COLO829 (cell line): ENCODE measurements around the gene LRMDA.

ENCODE experiments used
- DNase-seq: peaks from one replicate; pipeline ENCODE4 v3.0.0; 2012; ENCODE audit warnings: low spot score

LRMDA gene

DNA sequence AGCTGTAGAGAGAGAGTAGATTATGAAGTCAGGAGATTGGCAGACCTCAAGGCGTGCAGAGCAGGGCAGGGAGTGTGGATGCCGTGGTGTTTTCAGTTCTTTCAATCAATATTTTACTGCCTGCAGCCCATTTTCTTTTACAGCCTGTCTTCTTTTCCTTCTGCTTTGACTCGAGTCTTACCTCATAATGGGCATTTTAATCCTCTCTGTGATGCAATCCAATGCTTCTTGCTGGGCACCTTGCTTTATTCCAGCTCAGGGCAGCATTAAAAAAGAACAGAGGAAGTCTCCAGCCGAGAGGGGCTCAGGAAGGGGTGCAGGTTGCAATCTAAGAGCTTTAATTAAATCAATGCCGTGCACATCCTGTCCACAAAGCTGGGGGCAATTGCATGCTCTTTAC lies 839.0 kb downstream of the LRMDA start:
- DNase-seq: no peak

DNA sequence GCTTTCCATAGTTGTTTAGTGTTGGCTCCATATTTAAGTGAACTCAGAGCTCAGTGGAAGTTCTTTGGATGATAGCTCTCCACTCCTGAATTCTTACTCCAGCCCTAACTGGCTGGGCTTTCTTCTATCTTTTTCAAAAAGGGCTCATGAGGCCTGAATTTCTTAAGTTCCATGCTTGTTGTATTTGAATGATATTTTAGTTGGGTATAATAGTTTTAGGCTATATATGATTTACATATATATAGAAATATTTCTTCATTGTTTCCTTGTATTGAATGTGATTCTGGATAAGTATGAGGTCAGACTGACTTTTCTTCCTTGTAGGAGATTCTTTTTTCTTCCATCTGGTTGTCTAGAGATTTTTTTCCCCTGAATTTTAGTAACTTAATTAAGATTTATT lies 843.5 kb downstream of the LRMDA start:
- DNase-seq: no peak

DNA sequence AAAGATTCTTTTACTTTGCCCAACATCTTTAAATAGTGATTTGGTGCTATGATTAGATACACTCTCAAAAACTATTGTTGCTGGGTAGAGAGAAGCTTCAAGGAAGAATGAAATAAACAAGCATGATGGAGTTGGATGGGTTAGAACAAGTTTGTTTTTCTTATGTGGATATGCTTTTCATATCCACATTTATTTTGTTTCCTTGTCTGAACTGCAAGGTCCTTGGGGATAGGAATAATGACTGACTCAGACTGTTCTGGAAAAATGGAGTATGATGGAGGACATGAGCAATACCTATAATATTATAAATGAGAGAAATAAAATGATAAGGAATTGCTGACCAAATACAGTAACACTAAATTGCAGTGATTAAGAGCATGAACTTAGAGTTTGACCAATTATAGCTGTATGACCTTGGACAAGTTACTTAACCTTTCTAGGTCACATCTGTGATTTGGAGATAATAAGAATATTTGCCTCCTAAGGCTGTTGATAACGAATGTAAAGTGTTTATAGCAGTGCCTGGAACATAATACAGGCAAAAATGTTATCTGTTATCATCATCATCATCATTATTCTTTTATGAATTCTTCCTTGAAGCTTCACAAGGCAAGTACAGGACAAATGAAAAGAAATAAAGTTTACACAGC lies 847.5 kb downstream of the LRMDA start:
- no peak for DNase-seq

DNA sequence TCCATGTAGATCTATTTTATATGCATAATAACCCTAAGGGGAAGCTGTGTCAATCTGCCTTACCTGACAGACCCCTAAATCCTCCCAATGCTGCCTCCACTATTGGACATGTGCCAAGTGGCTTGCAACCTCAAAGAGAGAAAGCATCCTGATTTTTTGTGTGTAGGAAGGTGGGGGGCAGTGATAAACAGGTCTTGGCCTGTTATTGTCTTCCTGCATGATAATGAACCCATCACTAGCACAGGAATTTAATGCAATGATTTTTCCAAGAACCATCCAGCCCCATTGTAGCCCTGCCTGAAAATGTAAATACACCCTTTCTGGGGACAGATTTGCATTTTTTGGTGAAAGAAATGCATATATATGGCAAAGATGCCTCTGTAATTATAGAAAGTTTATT lies 850.2 kb downstream of the LRMDA start:
- DNase-seq: no peak

DNA sequence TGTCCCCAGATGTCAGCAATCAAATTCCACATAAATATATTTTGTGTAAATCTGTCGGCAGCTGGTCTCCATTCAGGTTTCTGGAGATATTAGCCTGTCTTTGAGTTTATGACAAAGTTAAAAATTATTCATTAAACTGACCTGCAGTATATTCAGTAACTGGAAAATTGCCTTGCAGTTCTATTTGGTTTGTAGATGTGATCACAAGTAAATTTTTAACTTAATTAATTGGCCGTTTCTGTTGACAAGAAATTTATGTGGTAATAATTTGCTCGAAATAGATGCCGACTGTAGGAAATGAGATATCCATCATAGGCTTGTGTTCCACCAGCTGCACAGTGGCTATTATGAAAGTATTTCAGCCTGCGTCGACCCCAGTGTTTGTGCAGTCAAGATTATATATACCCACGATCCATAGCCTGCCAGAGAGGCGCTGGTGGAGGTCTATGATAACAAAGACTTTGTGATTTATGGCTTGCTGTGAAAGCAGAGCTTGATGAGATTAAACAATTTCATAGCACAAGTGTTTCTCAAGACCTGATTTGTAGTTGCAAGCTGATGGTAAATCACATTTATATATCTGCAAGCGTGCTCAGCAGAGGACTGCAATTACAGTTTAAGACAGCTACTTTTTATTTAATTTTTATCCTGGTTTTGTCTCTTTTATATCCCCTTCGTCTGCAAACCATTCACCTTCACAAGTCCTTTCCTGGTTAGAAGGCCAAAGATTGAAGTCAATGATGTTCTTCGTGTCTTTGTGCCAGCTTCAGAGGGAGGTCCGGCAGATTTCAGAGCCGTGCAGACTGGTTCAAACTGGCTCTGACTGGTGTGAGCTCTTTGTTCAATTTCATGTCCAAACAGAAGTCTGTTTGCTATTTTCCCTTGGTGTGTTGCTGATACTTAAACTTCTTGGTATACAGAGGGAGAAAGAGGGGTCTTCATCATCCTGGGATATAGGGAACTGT lies 850.9 kb downstream of the LRMDA start:
- DNase-seq: no peak

DNA sequence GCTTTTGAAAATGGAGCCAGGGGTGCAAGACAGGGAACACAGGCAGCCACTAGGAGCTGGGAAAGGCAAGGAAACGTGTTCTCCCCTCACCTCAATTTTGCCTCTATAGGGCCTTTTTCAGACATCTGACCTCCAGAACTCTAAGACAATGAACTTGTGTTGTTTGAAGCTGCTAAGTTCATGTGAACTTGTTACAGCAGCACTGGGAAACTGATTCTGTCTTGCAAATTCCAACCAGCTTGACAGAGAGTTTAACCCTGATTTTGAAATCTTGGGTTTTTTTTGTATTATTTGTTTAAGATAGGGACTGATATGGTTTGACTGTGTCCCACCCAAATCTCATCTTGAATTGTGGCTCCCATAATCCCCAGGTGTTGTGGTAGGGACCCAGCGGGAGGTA lies 852.9 kb downstream of the LRMDA start:
- DNase-seq: no peak

DNA sequence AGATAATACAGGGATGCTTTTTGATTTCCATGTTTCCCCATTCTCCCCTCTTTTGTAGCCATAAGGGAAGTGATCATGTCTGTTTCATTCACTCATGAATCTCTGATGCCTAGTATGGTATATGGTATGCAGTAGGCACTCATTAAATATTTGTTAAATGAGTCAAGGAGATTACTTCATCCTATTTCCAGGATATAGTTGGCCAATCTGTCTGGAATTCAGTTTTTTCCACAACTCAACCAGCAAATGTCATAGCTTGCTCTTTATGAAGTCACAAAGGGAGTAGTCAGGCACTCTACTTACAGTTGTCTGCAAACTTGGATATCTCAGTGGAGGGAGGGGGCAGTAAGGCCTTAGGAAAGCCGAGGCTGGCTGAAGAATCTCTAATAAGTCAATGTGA lies 853.6 kb downstream of the LRMDA start:
- DNase-seq: no peak

DNA sequence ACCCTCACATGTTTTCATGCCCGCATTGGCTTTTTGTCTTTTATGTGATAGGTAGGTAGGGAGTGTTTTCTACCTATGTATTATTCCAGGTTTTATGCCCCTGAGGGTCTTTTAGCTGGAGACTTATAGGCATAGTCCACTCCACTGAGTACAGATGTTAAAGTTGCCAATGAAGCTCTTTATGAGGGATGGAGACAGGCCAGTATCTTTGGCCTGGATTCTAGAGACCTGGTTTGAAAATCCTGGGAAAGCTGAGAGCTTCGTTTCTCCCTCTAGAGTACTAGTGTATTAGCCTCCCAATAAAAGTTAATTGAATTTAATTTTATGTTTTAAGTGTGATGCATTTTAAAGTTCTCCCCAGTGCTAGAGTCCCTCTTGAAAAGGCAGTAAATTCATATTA lies 854.1 kb downstream of the LRMDA start:
- no peak for DNase-seq

DNA sequence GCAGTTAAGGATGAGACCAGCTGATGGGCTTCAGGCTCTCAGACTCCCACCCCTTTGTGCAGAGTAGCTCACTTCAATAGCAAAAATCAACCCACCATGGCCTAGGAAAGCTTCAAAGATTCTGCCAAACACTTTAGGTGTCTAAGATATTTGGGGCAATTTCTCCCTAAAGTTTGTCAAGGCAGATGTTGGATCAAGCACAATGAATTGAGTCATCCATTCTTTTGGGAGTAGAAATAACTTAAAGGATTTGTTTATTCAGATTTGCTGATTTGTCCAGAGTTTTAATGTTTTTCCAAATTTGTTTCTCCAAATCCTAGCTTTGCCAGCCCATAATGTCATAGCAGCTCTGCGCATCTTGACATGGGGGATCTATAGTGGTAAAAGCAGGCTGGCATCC lies 855.1 kb downstream of the LRMDA start:
- DNase-seq: no peak

DNA sequence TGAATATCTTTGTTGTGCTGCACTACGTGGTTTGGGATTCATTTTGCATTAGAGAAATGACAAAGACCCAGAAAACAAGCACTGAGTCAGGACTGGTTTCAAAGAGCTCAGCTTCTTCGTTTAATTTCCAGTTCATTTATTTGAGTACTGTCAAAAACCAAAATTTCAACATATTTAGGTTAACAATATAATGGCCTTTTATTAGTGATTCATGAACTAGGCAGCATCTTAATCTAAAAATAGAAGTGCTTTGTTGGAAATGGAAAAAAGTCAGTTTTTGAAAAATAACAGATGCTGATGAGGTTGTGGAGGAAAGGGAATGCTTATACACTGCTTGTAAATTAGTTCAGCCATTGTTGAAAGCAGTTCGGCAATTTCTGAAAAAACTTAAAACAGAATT lies 856.4 kb downstream of the LRMDA start:
- DNase-seq: no peak

DNA sequence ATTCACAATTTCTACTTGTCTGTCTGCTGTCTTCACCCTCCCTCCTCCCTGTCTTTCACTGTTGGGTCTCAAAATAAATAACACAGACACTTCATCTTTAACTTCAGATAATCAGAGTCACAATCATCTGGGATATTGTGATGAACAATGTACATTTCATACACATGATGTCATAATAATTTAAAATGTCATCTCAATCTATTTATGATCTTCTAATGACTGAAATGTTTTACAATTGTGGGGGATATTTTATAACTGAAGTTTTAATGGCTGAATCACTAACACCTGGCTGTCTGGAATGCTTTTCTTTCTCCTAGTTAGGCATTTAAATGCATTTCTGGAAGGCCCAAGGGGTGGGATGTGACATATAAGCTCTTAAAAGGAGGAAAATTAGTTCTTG lies 859.8 kb downstream of the LRMDA start:
- DNase-seq: no peak

DNA sequence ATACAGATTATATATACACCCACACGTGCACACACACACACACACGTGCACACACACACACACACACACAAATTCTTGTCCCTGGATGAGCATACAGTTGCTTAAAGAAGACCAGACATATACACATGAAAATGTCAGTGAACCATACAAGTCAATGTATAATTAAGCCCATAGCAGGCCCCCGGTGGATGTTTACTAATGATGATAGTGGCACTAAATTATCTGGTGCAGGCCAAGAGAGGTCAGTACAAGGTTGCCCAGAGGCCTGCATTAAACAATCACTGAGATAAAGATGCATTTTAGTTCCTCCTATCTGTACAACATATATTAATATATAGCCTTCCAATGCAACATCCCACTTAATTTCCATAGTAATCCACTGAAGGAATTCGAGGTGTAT lies 860.5 kb downstream of the LRMDA start:
- DNase-seq: no peak

DNA sequence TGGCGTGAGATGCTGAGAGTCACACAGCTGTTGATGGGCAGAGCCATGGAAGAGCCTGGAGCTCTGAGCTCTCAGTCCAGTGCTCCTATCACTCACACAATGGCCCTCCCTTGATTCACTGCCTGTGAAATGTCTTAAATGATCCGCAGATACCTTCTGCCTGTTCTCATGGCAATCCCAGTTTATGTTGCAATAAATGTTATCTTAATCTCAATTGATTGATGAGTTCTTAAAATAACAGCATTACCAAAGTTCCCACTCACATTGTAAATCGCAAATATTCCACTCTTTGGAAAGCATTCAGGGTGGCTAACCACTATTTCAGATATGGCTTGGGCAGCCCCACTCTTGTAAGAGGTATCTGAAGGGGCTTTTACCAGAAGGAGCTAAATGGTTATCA lies 865.5 kb downstream of the LRMDA start:
- no peak for DNase-seq

DNA sequence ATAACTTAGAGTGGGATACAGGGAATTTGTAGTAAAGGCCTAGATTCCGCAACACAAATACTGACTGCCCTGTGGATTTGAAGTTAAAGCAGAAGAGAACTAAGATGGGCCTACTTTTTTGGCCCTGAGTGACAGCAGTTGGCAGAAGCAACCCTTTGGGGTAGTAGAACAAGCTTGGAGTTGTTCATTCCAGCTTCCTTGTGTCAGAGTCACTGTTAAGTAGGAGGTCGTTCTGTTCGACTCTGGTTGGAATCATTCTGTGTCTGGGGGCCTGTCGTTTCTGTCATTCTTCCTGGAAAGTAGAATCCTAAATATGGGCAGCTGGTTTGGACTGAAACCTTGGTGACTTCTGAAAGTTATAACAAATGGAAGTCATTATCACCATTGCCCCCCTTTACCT lies 865.9 kb downstream of the LRMDA start:
- DNase-seq: no peak

DNA sequence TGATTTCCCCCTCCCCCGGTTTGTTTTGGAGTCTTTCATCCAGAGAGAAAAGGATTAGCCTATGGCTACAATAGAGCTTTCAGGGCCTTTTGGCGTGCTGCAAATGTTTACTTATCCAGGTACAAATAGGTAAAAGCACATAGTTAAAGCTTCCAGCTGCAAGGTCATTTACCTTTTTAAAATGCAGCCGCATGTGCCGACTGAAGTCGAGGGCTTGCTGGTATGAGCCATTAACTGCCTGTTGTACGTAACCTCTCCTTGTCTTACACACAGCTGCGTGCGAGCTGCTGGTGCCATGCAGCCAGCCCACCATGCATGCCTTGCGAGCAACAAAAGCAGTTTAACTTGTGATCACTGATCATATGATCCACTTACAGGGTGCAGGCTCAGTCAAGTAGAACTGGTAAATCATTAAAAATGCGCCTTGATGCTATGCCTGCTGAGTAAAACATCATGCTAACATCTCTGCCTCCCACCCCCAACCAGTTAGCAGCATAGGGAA lies 866.4 kb downstream of the LRMDA start:
- no peak for DNase-seq

DNA sequence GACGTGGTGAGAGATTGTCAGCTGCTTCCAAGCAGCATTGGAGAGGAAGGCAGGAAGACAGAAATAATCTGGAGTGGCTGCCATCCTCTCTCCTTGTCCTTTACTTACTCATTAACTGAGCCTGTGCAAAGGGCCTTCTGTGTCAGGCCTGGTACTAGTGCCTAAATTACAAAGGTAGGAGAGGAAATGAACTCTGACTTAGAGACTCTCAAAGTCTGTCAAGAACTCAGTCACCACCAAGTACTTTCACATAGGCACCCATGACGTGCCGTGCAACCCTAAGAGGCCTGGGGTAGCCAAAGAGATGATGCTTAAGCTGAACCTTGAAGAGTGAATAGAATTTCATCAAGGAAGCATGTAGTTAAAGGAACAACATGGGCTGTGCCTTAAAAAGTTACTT lies 866.9 kb downstream of the LRMDA start:
- DNase-seq: no peak

DNA sequence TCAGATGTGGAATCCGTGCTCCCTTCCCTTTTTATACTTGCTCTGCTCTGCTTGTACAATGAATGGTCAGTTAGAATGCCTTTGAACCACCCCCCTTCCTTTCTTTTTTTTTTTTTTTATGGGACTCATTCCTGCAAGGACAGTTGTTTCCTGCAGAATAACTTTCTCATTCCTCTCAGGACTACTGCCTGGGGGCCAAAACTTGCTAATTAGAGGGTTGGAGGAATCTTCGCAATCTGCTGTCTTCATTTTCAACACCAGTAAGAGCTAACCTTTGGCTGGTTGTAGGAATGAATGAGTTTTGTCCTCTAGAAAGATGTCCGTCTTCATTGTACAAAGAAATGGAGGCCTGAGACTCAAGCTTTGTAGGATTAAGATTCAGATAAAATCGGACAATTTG lies 868.1 kb downstream of the LRMDA start:
- DNase-seq: peak; percentile 8

DNA sequence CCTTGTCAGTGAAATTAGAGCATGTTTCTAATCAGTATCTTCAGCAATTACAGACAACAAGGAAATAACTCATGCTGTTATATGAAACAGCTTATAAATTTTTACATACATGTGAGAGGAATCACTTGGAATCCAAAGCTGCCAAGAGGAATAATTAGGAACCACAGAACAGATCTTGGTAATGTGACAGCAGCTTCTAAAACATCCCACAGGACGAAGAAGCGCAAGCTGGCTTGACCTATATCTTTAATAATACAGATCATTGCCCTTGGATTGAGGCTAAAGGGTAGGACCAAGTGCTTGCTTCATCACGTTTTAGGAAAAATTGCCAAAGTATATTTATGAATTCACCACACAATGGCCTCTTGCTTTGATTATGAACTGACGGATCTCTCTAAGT lies 869.8 kb downstream of the LRMDA start:
- DNase-seq: no peak

DNA sequence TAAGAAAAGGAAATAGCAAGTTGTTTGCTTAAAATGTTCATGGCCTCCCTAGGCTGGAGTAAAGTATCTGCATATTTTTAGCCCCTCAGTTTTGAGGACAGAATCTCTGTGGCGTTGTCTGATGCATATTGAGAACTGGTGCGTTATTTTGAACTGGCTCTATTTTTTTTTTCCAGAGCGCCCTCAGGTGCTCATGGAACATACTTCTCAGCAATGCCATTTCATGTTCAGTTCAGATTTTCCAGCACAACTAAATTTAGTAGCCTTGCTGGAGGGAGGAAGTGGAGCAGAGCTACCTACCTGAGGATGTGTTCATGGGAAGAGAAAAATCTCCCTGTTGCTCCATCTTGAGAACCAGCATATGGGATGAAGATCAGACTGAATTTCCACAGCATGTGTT lies 870.5 kb downstream of the LRMDA start:
- no peak for DNase-seq

DNA sequence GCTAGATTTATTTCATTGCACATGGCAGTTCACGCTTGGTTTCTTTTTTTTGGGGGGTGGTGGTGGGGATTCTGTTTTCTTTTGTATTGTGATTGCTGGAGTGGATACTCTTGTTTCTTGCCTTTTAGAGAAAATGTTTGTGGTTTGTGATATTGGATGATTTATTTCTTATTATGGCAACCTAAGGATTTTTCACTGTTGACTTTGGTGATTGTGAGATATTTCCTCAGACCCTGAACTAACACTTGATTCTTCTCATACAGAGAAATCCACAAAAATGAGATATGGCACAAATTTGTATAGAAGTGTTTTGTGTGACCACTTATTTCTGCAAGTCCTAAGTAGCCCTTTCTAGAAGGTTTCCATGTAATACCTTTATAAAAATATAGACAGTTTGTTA lies 871.1 kb downstream of the LRMDA start:
- no peak for DNase-seq

DNA sequence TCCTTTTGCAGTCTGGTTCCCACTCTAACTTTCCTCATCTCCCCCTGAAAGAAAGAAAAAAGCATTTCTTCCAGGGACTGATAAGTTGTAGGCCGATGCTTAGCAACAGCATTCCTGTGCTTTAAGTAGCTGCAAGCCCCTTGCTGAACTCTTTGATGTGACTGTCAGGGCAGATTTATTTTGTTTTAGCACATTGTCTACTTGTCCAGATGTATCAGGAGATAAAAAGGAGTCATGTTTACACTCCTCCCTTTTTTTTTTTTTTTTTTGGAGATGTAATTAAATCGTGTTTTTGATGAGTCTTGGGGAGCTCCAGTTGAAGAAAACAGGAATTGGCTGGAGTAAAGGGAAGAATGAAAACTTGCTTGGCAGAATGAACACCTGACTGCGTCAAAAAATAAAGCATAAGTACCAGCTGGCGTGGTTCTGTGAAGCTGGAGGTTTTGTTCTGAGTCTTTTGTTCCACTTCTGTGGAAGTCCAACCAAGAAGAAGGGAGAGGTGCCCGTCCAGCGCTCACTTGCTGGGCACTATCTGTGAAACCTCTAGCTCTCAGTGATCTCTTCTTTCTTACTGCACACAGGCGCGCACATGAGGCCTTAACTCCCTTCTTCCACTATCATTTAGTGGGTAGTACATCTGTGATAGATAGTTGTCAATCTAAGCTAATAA lies 871.7 kb downstream of the LRMDA start:
- DNase-seq: no peak

DNA sequence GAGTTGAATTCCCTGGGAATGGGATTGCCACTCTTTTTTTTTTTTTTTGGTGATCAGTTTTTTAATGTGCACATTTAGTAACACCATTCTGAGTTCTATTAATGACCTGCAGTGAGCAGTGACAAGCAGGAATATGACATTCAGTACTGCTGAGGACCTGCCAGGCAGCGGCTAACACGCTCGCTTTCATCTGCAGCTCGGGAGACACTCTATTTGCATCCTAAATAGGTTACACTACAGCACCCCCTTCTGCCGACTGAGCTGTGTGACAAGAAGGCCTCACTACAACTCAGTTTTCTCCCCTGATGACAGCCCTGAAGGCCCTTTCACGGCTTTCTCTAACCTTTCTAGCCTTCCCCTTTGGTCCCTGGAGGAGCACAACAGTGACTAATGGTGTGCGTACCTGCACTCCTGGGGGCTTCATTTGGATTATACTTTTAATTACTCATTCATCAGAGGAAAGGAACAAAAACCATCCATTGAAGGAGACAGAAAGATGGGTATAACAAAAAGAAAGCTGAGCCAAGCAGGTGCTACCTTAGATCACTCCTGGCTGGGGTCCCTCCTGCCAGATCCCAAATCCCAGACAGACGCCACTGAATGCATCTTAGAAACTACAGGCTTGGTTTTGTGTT lies 872.4 kb downstream of the LRMDA start:
- DNase-seq: peak; percentile 39
